HCT116 (cell line): ENCODE data around the gene IKZF3. TPM values are rescaled to one million over a fixed set of nuclear protein-coding genes. Genes with fewer than 3 reads are reported as not detected.
"Not testable (repeated sequence)": the region's sequence is repeated elsewhere in the genome, so short reads cannot be mapped to it uniquely, and the experiment has no call there.

Experiments used
- ATAC-seq: fragments of 200-7000 bp; cut with Tn5 transposase; 2 replicates; pipeline ENCODE4 v1.9.1; 2020; ENCODE audit warnings: mild to moderate bottlenecking, moderate library complexity
- BruUV-seq: library from RNA; stranded (reverse); fragments of 400-500 nt; replicated peaks from 2 replicates; lab custom pipeline; 2021; lab: Mats Ljungman, UMichigan
- CTCF ChIA-PET: fragments of 300-600 bp; sonication (Branson Sonifier 250); formaldehyde crosslinking; loops from one replicate; lab custom pipeline; 2021; ENCODE audit warnings: antibody characterized with exemption; lab: Charles Lee
- POLR2A ChIA-PET: fragments of 300-600, 350-600 bp; sonication (Branson Sonifier 250); formaldehyde crosslinking; loops from one replicate; lab custom pipeline; 2021; ENCODE audit warnings: antibody characterized with exemption; lab: Charles Lee
- RAD21 ChIA-PET, 2 experiments: fragments of 300-600 bp; sonication (Branson Sonifier 250); formaldehyde crosslinking; loops; one replicate each; lab custom pipeline; 2023; ENCODE audit warnings: low total read pairs in 2 of 2; ENCODE audit not compliant: uncharacterized antibody in 2 of 2, unreplicated experiment in 2 of 2, low non-redundant PET in 1 of 2; lab: Charles Lee
- DNase-seq: peaks from one replicate; pipeline ENCODE4 v3.0.0-alpha.2; 2010; ENCODE audit warnings: low read depth, low spot score
- H2AFZ ChIP-seq: fragments of 200-600 bp; shearing (Covaris generic), sonication (generic); 2 replicates; pipeline ENCODE4 v1.6.1; 2017; ENCODE audit warnings: low read depth, mixed run types, mixed read lengths, antibody characterized with exemption, low read length; ENCODE audit not compliant: poor library complexity, severe bottlenecking
- H3K27ac ChIP-seq: 2 replicates; pipeline ENCODE4 v1.5.1; 2012; ENCODE audit warnings: low read depth, low read length
- H3K27me3 ChIP-seq: fragments of 200-600 bp; sonication (generic); 2 replicates; pipeline ENCODE4 v1.6.1; 2016; ENCODE audit warnings: mixed run types, low read length, mixed read lengths; ENCODE audit not compliant: insufficient read depth
- H3K36me3 ChIP-seq, 2 experiments: fragments of 200-500 bp in 1 of 2; fragments of 200-600 bp in 1 of 2; sonication (Bioruptor generic) in 1 of 2; sonication (generic) in 1 of 2; 2 replicates each; pipeline versions ENCODE4 v1.5.1 to v1.6.1; 2014 to 2016; ENCODE audit warnings: low read length in 2 of 2, inconsistent platforms in 1 of 2, mixed read lengths in 1 of 2, mixed run types in 1 of 2; ENCODE audit not compliant: insufficient read depth in 2 of 2, control insufficient read depth in 1 of 2
- H3K4me1 ChIP-seq, 2 experiments: fragments of 200-600 bp in 1 of 2; sonication (generic) in 1 of 2; 2 replicates each; pipeline versions ENCODE4 v1.5.1 to v1.6.1; 2012 to 2017; ENCODE audit warnings: low read length in 2 of 2, inconsistent platforms in 1 of 2, mild to moderate bottlenecking in 1 of 2, mixed read lengths in 1 of 2, mixed run types in 1 of 2, moderate library complexity in 1 of 2; ENCODE audit not compliant: insufficient read depth in 2 of 2, control insufficient read depth in 1 of 2
- H3K4me2 ChIP-seq: fragments of 200-600 bp; sonication (generic); 2 replicates; pipeline ENCODE4 v1.6.1; 2017; ENCODE audit warnings: mixed run types, low read length, mixed read lengths
- H3K4me3 ChIP-seq, 2 experiments: fragments of 200-600 bp in 1 of 2; sonication (generic) in 1 of 2; replicated peaks in 1 of 2; 2 replicates each; pipeline ENCODE4 v1.5.1; 2011 to 2016; ENCODE audit warnings: low read length in 2 of 2, control low read depth in 1 of 2, low read depth in 1 of 2, mild to moderate bottlenecking in 1 of 2, mixed read lengths in 1 of 2, mixed run types in 1 of 2
- H3K79me2 ChIP-seq: fragments of 200-600 bp; sonication (generic); 2 replicates; pipeline ENCODE4 v1.6.1; 2017; ENCODE audit warnings: mild to moderate bottlenecking, mixed run types, low read length, moderate library complexity, mixed read lengths; ENCODE audit not compliant: insufficient read depth
- H3K9ac ChIP-seq: fragments of 200-600 bp; sonication (generic); 2 replicates; pipeline ENCODE4 v1.6.1; 2016; ENCODE audit warnings: low read length, mixed read lengths
- H3K9me2 ChIP-seq: fragments of 200-600 bp; sonication (generic), shearing (Covaris generic); 2 replicates; pipeline ENCODE4 v1.6.1; 2017; ENCODE audit warnings: mixed run types, mild to moderate bottlenecking, moderate library complexity; ENCODE audit not compliant: insufficient read depth
- H3K9me3 ChIP-seq, 2 experiments: fragments of 200-500 bp in 1 of 2; fragments of 200-600 bp in 1 of 2; sonication (Bioruptor generic) in 1 of 2; sonication (generic) in 1 of 2; 2 replicates each; pipeline ENCODE4 v1.6.1; 2014 to 2017; ENCODE audit warnings: low read length in 2 of 2, mixed read lengths in 2 of 2, inconsistent platforms in 1 of 2, low read depth in 1 of 2, mild to moderate bottlenecking in 1 of 2, mixed run types in 1 of 2, moderate library complexity in 1 of 2; ENCODE audit not compliant: control insufficient read depth in 1 of 2, insufficient read depth in 1 of 2
- H4K20me1 ChIP-seq: fragments of 200-600 bp; sonication (generic), shearing (Covaris generic); 2 replicates; pipeline ENCODE4 v1.6.1; 2017; ENCODE audit warnings: mixed run types, mild to moderate bottlenecking, moderate library complexity; ENCODE audit not compliant: insufficient read depth
- CEBPB ChIP-seq: IDR thresholded peaks from 2 replicates; pipeline ENCODE4 v1.6.1; 2012; ENCODE audit warnings: low read depth
- EGR1 ChIP-seq: IDR thresholded peaks from 2 replicates; pipeline ENCODE4 v1.6.1; 2012; ENCODE audit warnings: low read depth
- EZH2 ChIP-seq: fragments of 200-600 bp; sonication (generic); IDR thresholded peaks from 2 replicates; pipeline ENCODE4 v1.6.1; 2017; ENCODE audit warnings: antibody characterized with exemption, mixed run types
- EZH2phosphoT487 ChIP-seq: fragments of 200-600 bp; IDR thresholded peaks from 2 replicates; pipeline ENCODE4 v1.6.1; 2018; ENCODE audit warnings: antibody characterized with exemption, borderline replicate concordance
- FOSL1 ChIP-seq: IDR thresholded peaks from 2 replicates; pipeline ENCODE4 v1.6.1; 2012; ENCODE audit warnings: low read depth
- JUND ChIP-seq: IDR thresholded peaks from 2 replicates; pipeline ENCODE4 v1.6.1; 2012
- POLR2A ChIP-seq: IDR thresholded peaks from 2 replicates; pipeline ENCODE4 v1.7.0; 2011; ENCODE audit warnings: borderline replicate concordance; ENCODE audit not compliant: insufficient read depth, insufficient read length; ENCODE audit errors: extremely low read depth
- RAD21 ChIP-seq: IDR thresholded peaks from 2 replicates; pipeline ENCODE4 v1.6.1; 2012; ENCODE audit warnings: low read depth, mild to moderate bottlenecking
- SP1 ChIP-seq: IDR thresholded peaks from 2 replicates; pipeline ENCODE4 v1.6.1; 2012; ENCODE audit warnings: low read depth
- SRF ChIP-seq: IDR thresholded peaks from 2 replicates; pipeline ENCODE4 v1.6.1; 2012; ENCODE audit warnings: low read depth
- TCF7L2 ChIP-seq: IDR thresholded peaks from 2 replicates; pipeline ENCODE4 v1.7.0; 2011; ENCODE audit warnings: borderline replicate concordance, inconsistent platforms; ENCODE audit not compliant: insufficient read depth, insufficient read length; ENCODE audit errors: extremely low read depth
- YY1 ChIP-seq: IDR thresholded peaks from 2 replicates; pipeline ENCODE4 v1.6.1; 2011; ENCODE audit warnings: low read length, low read depth, moderate library complexity, mild to moderate bottlenecking; ENCODE audit not compliant: insufficient replicate concordance; ENCODE audit errors: extremely low read depth
- ZNF274 ChIP-seq: fragments of 200-500 bp; sonication (Bioruptor generic); IDR thresholded peaks from 2 replicates; pipeline ENCODE4 v1.6.1; 2014; ENCODE audit warnings: mild to moderate bottlenecking, low read depth, low read length, inconsistent platforms
- intact Hi-C: fragments of 100-400 bp; cut with micrococcal nuclease; formaldehyde crosslinking; loops from 2 replicates; pipeline ENCODE4 v1.10.0; 2022
- total RNA-seq: library from RNA; stranded (reverse); gene quantifications from one replicate; pipeline ENCODE4 v1.2.1, GENCODE V29; 2021; ENCODE audit not compliant: unreplicated experiment
- TF ChIP-seq, protein P1 (sequence below): IDR thresholded peaks from 2 replicates; pipeline ENCODE4 v1.6.1; 2012
- TF ChIP-seq, protein P2 (sequence below), 3 experiments: fragments of 200-600 bp in 1 of 3; sonication (generic) in 1 of 3; IDR thresholded peaks in 2 of 3; conservative IDR thresholded peaks in 1 of 3; 2 replicates each; pipeline ENCODE4 v1.5.1; 2012 to 2017; ENCODE audit warnings: low read depth in 2 of 3, low read length in 2 of 3, antibody characterized with exemption in 1 of 3, borderline replicate concordance in 1 of 3, control low read depth in 1 of 3, mild to moderate bottlenecking in 1 of 3, mixed read lengths in 1 of 3, mixed run types in 1 of 3, moderate library complexity in 1 of 3; ENCODE audit not compliant: insufficient read depth in 1 of 3

Gene IKZF3
- total RNA-seq, 1 experiment from 2014 or later, result 0.30 TPM

DNA sequence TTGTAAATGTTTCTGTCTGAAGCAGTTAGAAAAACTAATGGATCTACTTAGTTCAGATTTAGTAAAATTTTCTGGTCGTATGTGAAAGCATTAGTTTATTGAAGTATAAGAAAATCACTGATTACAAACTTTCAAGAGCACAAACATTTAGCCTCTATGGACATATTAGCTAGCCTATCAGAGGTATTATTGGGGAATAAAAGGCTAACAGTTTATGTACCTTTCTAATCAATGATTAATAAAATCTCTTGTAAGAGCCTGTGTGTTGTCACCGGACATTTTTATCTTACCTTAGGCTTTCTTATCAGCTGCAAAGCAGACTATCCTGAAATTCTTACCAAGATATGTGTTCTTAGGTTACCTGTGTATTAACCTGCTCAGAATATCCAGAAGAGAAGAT lies 25.1 kb upstream of the IKZF3 start:
- Histone ChIP-seq H3K36me3 (no peaks in the 10 kb centered on the region), H3K9me2 (no peaks in the 10 kb centered on the region), H2AFZ (no peak overlapping the region), H3K4me3 (no peak overlapping the region), H3K27ac (no peak overlapping the region), H3K27me3 (no peaks in the 10 kb centered on the region), H4K20me1 (no peaks in the 10 kb centered on the region), H3K9me3 (no peaks in the 10 kb centered on the region), H3K9ac (no peak overlapping the region), H3K4me1 (no peaks in the 10 kb centered on the region), H3K4me2 (no peak overlapping the region), H3K79me2 (no peaks in the 10 kb centered on the region)
- intact Hi-C loops, result no loop called here
- BruUV-seq, result no TSS peak
- POLR2A ChIA-PET, result no interaction called here
- DNase-seq, result no peak
- CTCF ChIA-PET, result no interaction called here
- RAD21 ChIA-PET, result no interaction called here
- TF ChIP-seq JUND (no peak), CEBPB (no peak), POLR2A (no peak), FOSL1 (no peak), EZH2phosphoT487 (no peak), ZNF274 (no peak), SP1 (no peak), EZH2 (no peak)
- TF ChIP-seq, protein P1, sequence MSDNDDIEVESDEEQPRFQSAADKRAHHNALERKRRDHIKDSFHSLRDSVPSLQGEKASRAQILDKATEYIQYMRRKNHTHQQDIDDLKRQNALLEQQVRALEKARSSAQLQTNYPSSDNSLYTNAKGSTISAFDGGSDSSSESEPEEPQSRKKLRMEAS, result no peak
- ATAC-seq, result no peak

DNA sequence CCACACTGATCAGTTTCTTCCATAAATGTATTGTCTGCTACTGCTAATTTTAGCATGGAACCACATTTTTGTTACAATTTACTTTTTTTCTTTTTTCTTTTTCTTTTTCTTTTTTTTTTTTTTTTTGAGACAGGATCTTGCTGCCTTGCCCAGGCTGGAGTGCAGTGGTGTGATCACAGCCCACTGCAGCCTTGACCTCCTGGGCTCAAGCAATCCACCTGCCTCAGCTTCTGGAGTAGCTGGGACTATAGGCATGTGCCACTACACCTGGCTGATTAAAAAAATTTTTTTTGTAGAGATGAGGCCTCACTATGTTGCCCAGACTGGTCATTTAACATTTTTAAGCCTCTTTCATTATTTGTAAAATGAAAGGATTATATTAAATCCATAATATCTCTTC lies 23.0 kb upstream of the IKZF3 start:
- no peaks in the 10 kb centered on the region for H3K79me2 ChIP-seq
- no peaks in the 10 kb centered on the region for H4K20me1 ChIP-seq
- BruUV-seq, result no TSS peak
- no peaks in the 10 kb centered on the region for H3K4me1 ChIP-seq
- H3K27me3 ChIP-seq, result no peaks in the 10 kb centered on the region
- H3K4me2 ChIP-seq, result no peak overlapping the region
- TF ChIP-seq POLR2A (no peak), TCF7L2 (no peak), SRF (no peak), EZH2phosphoT487 (no peak), EGR1 (no peak), YY1 (no peak), RAD21 (no peak), SP1 (no peak)
- TF ChIP-seq, protein P2, sequence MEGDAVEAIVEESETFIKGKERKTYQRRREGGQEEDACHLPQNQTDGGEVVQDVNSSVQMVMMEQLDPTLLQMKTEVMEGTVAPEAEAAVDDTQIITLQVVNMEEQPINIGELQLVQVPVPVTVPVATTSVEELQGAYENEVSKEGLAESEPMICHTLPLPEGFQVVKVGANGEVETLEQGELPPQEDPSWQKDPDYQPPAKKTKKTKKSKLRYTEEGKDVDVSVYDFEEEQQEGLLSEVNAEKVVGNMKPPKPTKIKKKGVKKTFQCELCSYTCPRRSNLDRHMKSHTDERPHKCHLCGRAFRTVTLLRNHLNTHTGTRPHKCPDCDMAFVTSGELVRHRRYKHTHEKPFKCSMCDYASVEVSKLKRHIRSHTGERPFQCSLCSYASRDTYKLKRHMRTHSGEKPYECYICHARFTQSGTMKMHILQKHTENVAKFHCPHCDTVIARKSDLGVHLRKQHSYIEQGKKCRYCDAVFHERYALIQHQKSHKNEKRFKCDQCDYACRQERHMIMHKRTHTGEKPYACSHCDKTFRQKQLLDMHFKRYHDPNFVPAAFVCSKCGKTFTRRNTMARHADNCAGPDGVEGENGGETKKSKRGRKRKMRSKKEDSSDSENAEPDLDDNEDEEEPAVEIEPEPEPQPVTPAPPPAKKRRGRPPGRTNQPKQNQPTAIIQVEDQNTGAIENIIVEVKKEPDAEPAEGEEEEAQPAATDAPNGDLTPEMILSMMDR (IDR thresholded peaks at IDR 0.05 in 2 of 3, conservative IDR thresholded peaks at IDR 0.05 in 1 of 3; ENCODE audit: borderline replicate concordance in 1 of 3, insufficient read depth in 1 of 3, low read depth in 2 of 3, low read length in 2 of 3), result no peak
- DNase-seq, result no peak
- intact Hi-C loops, result no loop called here
- H3K9me2 ChIP-seq, result no peaks in the 10 kb centered on the region
- ChIA-PET RAD21 (no interaction called here), POLR2A (no interaction called here), CTCF (no interaction called here)
- H3K9ac ChIP-seq, result no peak overlapping the region
- no peak overlapping the region for H3K4me3 ChIP-seq
- H2AFZ ChIP-seq, result no peak overlapping the region
- no peaks in the 10 kb centered on the region for H3K9me3 ChIP-seq
- ATAC-seq, result no peak
- no peaks in the 10 kb centered on the region for H3K36me3 ChIP-seq
- no peak overlapping the region for H3K27ac ChIP-seq

DNA sequence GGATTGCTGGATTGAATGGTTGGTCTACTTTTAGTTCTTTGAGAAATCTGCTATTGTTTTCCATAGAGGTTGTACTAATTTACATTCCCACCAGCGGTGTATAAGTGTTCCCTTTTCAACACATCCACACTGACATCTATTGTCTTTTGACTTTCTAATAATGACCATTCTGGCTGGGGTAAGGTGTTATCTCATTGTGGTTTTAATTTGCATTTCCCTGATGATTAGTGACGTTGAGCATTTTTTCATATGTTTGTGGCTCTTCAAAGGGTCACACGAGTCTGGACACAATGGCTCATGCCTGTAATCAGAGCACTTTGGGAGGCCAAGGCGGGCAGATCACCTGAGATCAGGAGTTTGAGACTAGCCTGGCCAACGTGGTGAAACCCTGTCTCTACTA lies 22.0 kb upstream of the IKZF3 start:
- H3K4me3 ChIP-seq, H4K20me1 ChIP-seq, DNase-seq, POLR2A ChIA-PET, H3K9me2 ChIP-seq, ATAC-seq, H3K4me2 ChIP-seq, H2AFZ ChIP-seq, intact Hi-C loops, H3K79me2 ChIP-seq, H3K27me3 ChIP-seq, H3K27ac ChIP-seq, BruUV-seq, RAD21 ChIA-PET, H3K4me1 ChIP-seq, CTCF ChIA-PET, H3K36me3 ChIP-seq, H3K9ac ChIP-seq, H3K9me3 ChIP-seq: not testable (repeated sequence)
